ENCODE measurements around the gene ST14.
A peak's percentile ranks its signal among the peaks of the same experiment; 100 is the strongest.

Gene ST14

DNA sequence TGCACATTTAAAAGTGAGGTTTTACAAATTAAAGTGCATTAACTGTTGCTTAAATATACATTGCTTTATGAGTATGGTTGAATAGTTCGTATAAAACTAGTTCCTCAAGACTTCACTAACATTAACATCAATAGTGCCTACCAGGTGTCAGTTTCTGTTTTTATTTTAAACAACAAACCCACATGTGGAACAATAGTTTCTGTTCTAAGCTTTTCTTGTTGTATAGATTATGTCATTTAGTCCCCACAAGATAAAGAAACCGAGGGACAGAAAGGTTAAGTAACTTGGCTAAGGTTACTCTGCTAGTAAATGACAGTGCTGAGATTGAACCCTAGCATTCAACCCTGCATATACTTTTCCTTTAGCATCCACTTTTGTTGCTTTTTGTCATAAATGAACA lies 41.4 kb upstream of the ST14 start:
- DNase-seq (ENCODE audit: low read depth): no peak
- H3K4me3 ChIP-seq (ENCODE audit: control insufficient read depth, low read depth, low read length): no peak overlapping the region
- TF ChIP-seq, protein P1, sequence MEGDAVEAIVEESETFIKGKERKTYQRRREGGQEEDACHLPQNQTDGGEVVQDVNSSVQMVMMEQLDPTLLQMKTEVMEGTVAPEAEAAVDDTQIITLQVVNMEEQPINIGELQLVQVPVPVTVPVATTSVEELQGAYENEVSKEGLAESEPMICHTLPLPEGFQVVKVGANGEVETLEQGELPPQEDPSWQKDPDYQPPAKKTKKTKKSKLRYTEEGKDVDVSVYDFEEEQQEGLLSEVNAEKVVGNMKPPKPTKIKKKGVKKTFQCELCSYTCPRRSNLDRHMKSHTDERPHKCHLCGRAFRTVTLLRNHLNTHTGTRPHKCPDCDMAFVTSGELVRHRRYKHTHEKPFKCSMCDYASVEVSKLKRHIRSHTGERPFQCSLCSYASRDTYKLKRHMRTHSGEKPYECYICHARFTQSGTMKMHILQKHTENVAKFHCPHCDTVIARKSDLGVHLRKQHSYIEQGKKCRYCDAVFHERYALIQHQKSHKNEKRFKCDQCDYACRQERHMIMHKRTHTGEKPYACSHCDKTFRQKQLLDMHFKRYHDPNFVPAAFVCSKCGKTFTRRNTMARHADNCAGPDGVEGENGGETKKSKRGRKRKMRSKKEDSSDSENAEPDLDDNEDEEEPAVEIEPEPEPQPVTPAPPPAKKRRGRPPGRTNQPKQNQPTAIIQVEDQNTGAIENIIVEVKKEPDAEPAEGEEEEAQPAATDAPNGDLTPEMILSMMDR (conservative IDR thresholded peaks at IDR 0.05; ENCODE audit: control insufficient read depth, insufficient read depth, low read depth, low read length): no peak

DNA sequence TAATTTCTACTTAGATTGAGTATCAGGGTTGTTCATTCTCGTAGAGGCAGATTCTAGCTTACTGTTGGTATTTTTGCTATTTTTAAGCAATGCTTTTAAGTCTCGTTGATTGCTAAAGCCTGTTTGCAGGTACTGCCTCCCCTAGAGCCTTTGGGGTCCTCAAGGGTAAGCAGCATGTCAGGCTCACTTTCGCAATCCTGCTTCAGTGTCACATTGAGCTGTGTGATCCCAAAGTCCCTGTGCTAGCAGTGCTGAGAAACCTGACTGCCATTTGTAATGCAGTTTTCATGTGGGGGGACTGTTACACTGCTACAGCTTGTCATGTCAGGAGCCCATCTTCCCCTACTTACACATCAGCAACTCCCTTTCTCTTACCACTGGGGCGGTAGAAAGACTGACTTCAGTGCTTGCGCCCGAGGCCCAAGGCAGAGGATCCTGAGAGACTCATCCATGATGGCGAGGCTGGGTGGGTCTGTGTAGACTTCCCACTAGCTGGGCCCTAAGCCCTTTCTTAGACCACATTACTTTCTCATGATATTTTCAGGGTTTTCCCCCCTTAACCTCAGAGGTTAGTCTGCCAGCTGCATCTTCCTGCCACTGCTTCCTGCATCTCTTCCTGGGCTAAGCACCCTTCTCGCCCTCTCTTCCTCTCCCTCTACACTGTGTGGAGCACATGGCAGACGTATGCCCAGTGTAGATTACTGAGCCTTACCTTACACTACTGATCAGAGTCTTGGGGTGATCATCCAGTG lies 40.8 kb upstream of the ST14 start:
- TF ChIP-seq, protein P1 (conservative IDR thresholded peaks at IDR 0.05; ENCODE audit: control insufficient read depth, insufficient read depth, low read depth, low read length): no peak
- no peak overlapping the region for H3K4me3 ChIP-seq (ENCODE audit: control insufficient read depth, low read depth, low read length)
- DNase-seq (ENCODE audit: low read depth): no peak

DNA sequence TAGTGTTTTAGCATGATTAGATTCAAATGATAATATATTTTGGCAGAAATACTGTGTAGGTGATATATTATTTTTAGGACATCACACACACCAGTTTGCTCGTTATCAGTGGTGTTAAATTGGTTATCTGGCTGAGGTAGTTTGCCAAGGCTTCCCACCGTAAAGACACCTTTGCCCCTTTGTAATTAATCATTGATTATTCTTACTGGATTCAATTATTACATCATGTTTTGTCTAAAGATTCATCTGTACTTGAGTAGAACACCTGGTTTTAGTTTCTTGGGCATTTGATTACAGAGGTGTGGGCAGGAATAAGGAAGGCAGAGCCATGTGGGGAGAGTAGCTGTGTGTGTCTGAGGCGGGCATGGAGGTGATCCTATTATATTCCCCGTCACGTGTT lies 39.5 kb upstream of the ST14 start:
- TF ChIP-seq, protein P1 (conservative IDR thresholded peaks at IDR 0.05; ENCODE audit: control insufficient read depth, insufficient read depth, low read depth, low read length): no peak
- no peak overlapping the region for H3K4me3 ChIP-seq (ENCODE audit: control insufficient read depth, low read depth, low read length)
- DNase-seq (ENCODE audit: low read depth): no peak

GRCh38 chr11:130121445-130121978 lies 38.1 kb upstream of the ST14 start:
- TF ChIP-seq, protein P1 (conservative IDR thresholded peaks at IDR 0.05; ENCODE audit: control insufficient read depth, insufficient read depth, low read depth, low read length): no peak
- H3K4me3 ChIP-seq (ENCODE audit: control insufficient read depth, low read depth, low read length): no peak overlapping the region
- DNase-seq (ENCODE audit: low read depth): peak; percentile 77

DNA sequence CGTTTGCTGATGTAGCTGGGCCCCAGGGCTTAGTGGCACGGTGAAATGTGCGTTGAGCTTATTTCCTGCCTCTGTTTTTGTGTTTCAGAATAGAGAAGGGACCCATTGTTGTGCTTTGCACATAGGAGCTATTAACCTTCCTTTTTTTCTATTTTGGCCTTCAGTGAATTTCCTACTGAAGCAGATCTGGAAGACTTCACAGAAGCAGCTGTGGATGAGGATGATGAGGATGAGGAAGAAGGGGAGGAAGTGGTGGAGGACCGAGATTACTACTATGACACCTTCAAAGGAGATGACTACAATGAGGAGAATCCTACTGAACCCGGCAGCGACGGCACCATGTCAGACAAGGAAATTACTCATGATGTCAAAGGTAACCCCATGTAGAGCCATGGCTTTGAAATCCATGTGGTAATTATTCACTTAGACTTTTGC lies 37.4 kb upstream of the ST14 start:
- TF ChIP-seq, protein P1 (conservative IDR thresholded peaks at IDR 0.05; ENCODE audit: control insufficient read depth, insufficient read depth, low read depth, low read length): no peak

GRCh38 chr11:130123414-130124040 lies 36.1 kb upstream of the ST14 start:
- no peak overlapping the region for H3K4me3 ChIP-seq (ENCODE audit: control insufficient read depth, low read depth, low read length)
- DNase-seq (ENCODE audit: low read depth): no peak
- TF ChIP-seq, protein P1 (conservative IDR thresholded peaks at IDR 0.05; ENCODE audit: control insufficient read depth, insufficient read depth, low read depth, low read length): no peak

More for the DNA sequence above, 37.4 kb upstream of the ST14 start:
- H3K4me3 ChIP-seq (ENCODE audit: control insufficient read depth, low read depth, low read length): no peak overlapping the region
- no peak for DNase-seq (ENCODE audit: low read depth)
